Activated CD8-positive, alpha-beta memory T cell treated with anti-CD3 and anti-CD28 coated beads, Interleukin-2, amount 50 U/mL, for 4 hours (primary cell): Measurements from ENCODE around the gene SGSH.
A peak's percentile ranks its signal among the peaks of the same experiment; 100 is the strongest.
"Not testable (repeated sequence)": the region's sequence is repeated elsewhere in the genome, so short reads cannot be mapped to it uniquely, and the experiment has no call there.

ENCODE experiments used
- DNase-seq: peaks from one replicate; pipeline ENCODE4 v3.0.0-alpha.2; 2020

The SGSH gene

GRCh38 chr17:80252871-80253270, 32.7 kb upstream of the SGSH start:
- DNase-seq: peak; percentile 93

GRCh38 chr17:80251966-80252365, 31.8 kb upstream of the SGSH start:
- DNase-seq: no peak

- no peak for DNase-seq
These were observed 29.0 kb upstream of the SGSH start for GRCh38 chr17:80248894-80249710.

GRCh38 chr17:80248001-80248893, 28.1 kb upstream of the SGSH start:
- no peak for DNase-seq

GRCh38 chr17:80247561-80247960, 27.4 kb upstream of the SGSH start:
- no peak for DNase-seq

GRCh38 chr17:80246726-80247125, 26.6 kb upstream of the SGSH start:
- no peak for DNase-seq

GRCh38 chr17:80246266-80246681, 26.1 kb upstream of the SGSH start:
- DNase-seq: no peak

- no peak for DNase-seq
These were observed 25.6 kb upstream of the SGSH start for GRCh38 chr17:80245566-80246265.

- no peak for DNase-seq
These were observed 24.9 kb upstream of the SGSH start for GRCh38 chr17:80244871-80245509.

GRCh38 chr17:80244448-80244847, 24.3 kb upstream of the SGSH start:
- DNase-seq: not testable (repeated sequence)

GRCh38 chr17:80243526-80244433, 23.6 kb upstream of the SGSH start:
- DNase-seq: no peak

- no peak for DNase-seq
These were observed 22.4 kb upstream of the SGSH start for GRCh38 chr17:80242505-80242904.

- no peak for DNase-seq
These were observed 17.3 kb upstream of the SGSH start for GRCh38 chr17:80237386-80237785.

- no peak for DNase-seq
These were observed 16.8 kb upstream of the SGSH start for GRCh38 chr17:80236911-80237310.

- DNase-seq: no peak
These were observed 13.1 kb upstream of the SGSH start for GRCh38 chr17:80233202-80233601.

- DNase-seq: no peak
These were observed 12.3 kb upstream of the SGSH start for GRCh38 chr17:80232438-80232837.

- no peak for DNase-seq
These were observed 8.9 kb upstream of the SGSH start for GRCh38 chr17:80229011-80229410.

GRCh38 chr17:80228477-80228876, 8.3 kb upstream of the SGSH start:
- no peak for DNase-seq

GRCh38 chr17:80227666-80228065, 7.5 kb upstream of the SGSH start:
- DNase-seq: no peak

- DNase-seq: no peak
These were observed 7.0 kb upstream of the SGSH start for GRCh38 chr17:80227156-80227555.

GRCh38 chr17:80225230-80225629, 5.1 kb upstream of the SGSH start:
- no peak for DNase-seq

- no peak for DNase-seq
These were observed 4.5 kb upstream of the SGSH start for GRCh38 chr17:80224683-80225082.
